VCaP (cell line): Measurements from ENCODE around the gene TNFRSF8.

Experiments used
- H3K27ac ChIP-seq: fragments of 450-650 bp; 2 replicates; pipeline ENCODE4 v1.5.1; 2017
- TF ChIP-seq, protein P1 (sequence below): fragments of 450-650 bp; conservative IDR thresholded peaks from 2 replicates; pipeline ENCODE4 v1.5.1; 2017; ENCODE audit warnings: mild to moderate bottlenecking, moderate library complexity

TNFRSF8 gene

DNA sequence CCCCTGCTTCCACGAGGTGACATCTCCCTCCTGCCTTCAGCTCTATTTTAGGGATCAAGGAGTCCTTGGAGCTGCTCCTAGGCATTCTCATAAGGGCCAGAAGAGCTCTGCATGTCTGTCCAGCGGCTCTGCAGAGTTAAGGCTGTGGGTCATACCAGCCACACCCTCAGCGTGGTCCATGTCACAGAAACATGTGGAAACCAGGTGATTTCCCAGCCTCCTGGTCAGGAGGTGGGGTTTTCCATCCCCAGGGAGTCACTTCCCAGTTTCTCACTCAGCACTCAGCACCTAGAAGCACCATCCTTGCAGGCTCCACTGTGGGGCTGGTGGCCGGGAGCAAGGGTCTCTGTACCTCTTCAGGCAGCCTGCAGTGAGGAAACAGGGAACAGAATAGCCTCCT lies 102.2 kb downstream of the TNFRSF8 start:
- TF ChIP-seq, protein P1, sequence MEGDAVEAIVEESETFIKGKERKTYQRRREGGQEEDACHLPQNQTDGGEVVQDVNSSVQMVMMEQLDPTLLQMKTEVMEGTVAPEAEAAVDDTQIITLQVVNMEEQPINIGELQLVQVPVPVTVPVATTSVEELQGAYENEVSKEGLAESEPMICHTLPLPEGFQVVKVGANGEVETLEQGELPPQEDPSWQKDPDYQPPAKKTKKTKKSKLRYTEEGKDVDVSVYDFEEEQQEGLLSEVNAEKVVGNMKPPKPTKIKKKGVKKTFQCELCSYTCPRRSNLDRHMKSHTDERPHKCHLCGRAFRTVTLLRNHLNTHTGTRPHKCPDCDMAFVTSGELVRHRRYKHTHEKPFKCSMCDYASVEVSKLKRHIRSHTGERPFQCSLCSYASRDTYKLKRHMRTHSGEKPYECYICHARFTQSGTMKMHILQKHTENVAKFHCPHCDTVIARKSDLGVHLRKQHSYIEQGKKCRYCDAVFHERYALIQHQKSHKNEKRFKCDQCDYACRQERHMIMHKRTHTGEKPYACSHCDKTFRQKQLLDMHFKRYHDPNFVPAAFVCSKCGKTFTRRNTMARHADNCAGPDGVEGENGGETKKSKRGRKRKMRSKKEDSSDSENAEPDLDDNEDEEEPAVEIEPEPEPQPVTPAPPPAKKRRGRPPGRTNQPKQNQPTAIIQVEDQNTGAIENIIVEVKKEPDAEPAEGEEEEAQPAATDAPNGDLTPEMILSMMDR, result no peak
- no peak overlapping the region for H3K27ac ChIP-seq

- no peak within 1 kb of the TSS; the same call in 1 of the 2 replicates for H3K27ac ChIP-seq
- TF ChIP-seq, protein P1, result no peak
Measured at GRCh38 chr1:12166834-12167492, 103.9 kb downstream of the TNFRSF8 start, which contains the start of gene TNFRSF1B. Gene TNFRSF1B (plus strand): TSS chr1:12166991. CDS start chr1:12167092, 101 bp downstream.

- TF ChIP-seq, protein P1, result no peak
- H3K27ac ChIP-seq, result no peak overlapping the region
Measured at GRCh38 chr1:12167493-12168429, 104.7 kb downstream of the TNFRSF8 start.

GRCh38 chr1:12168451-12169160 lies 105.5 kb downstream of the TNFRSF8 start:
- H3K27ac ChIP-seq, result no peak overlapping the region
- TF ChIP-seq, protein P1, result no peak

DNA sequence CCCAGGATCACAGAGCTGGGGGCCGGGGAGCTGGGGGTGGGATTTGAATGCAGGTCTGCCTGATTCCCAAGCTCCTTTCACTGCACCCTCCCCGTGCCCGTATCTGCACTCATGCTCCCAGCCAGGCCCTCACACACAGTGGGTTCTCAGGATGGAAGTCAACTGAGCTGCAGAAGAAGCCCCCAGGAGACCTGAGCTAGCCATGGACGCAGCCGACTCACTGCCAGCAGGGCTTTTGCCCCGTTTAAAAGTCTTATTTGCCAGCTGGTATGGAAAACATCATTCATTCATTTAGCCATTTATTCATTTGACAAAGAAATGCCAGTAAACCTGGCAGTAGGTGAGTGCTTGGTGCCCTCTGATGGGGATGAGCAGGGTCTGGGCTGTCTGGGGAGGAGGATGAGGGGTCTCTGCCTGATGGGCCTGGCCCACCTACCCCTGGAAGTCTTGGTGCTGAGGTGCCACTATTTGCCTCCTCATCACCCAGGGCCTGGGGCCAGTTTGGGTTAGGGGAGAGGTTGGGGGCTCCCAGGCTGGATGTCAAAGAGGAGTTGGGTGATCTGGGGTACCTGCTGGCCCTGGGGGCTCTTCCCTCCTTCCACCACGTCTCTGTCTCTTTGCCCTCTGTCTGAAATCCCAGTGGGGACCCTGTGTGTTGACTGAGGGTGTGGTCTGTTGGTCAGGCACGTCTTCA lies 106.5 kb downstream of the TNFRSF8 start:
- TF ChIP-seq, protein P1, result no peak
- H3K27ac ChIP-seq, result no peak overlapping the region

GRCh38 chr1:12170263-12170671 lies 107.2 kb downstream of the TNFRSF8 start:
- H3K27ac ChIP-seq, result no peak overlapping the region
- TF ChIP-seq, protein P1, result no peak
